HCT116 (cell line): ENCODE measurements around the gene B4GALT3.
A peak's percentile ranks its signal among the peaks of the same experiment; 100 is the strongest.

Source experiments
- CEBPB ChIP-seq: IDR thresholded peaks from 2 replicates; pipeline ENCODE4 v1.6.1; 2012; ENCODE audit warnings: low read depth
- CTCF ChIP-seq, 3 experiments: fragments of 200-600 bp in 1 of 3; sonication (generic) in 1 of 3; IDR thresholded peaks in 2 of 3; conservative IDR thresholded peaks in 1 of 3; 2 replicates each; pipeline ENCODE4 v1.5.1; 2012 to 2017; ENCODE audit warnings: low read depth in 2 of 3, low read length in 2 of 3, antibody characterized with exemption in 1 of 3, borderline replicate concordance in 1 of 3, control low read depth in 1 of 3, mild to moderate bottlenecking in 1 of 3, mixed read lengths in 1 of 3, mixed run types in 1 of 3, moderate library complexity in 1 of 3; ENCODE audit not compliant: insufficient read depth in 1 of 3
- EGR1 ChIP-seq: IDR thresholded peaks from 2 replicates; pipeline ENCODE4 v1.6.1; 2012; ENCODE audit warnings: low read depth
- EZH2 ChIP-seq: fragments of 200-600 bp; sonication (generic); IDR thresholded peaks from 2 replicates; pipeline ENCODE4 v1.6.1; 2017; ENCODE audit warnings: antibody characterized with exemption, mixed run types
- EZH2phosphoT487 ChIP-seq: fragments of 200-600 bp; IDR thresholded peaks from 2 replicates; pipeline ENCODE4 v1.6.1; 2018; ENCODE audit warnings: antibody characterized with exemption, borderline replicate concordance
- POLR2A ChIP-seq: IDR thresholded peaks from 2 replicates; pipeline ENCODE4 v1.7.0; 2011; ENCODE audit warnings: borderline replicate concordance; ENCODE audit not compliant: insufficient read depth, insufficient read length; ENCODE audit errors: extremely low read depth
- POLR2AphosphoS5 ChIP-seq: IDR thresholded peaks from 2 replicates; pipeline ENCODE4 v1.6.1; 2011; ENCODE audit warnings: mild to moderate bottlenecking, low read depth, low read length, moderate library complexity
- RAD21 ChIP-seq: IDR thresholded peaks from 2 replicates; pipeline ENCODE4 v1.6.1; 2012; ENCODE audit warnings: low read depth, mild to moderate bottlenecking
- REST ChIP-seq: IDR thresholded peaks from 2 replicates; pipeline ENCODE4 v1.6.1; 2012; ENCODE audit warnings: low read depth
- SIN3A ChIP-seq: IDR thresholded peaks from 2 replicates; pipeline ENCODE4 v1.6.1; 2012; ENCODE audit warnings: low read depth
- YY1 ChIP-seq: IDR thresholded peaks from 2 replicates; pipeline ENCODE4 v1.6.1; 2011; ENCODE audit warnings: low read length, low read depth, moderate library complexity, mild to moderate bottlenecking; ENCODE audit not compliant: insufficient replicate concordance; ENCODE audit errors: extremely low read depth

- TF ChIP-seq REST = no peak
- TF ChIP-seq POLR2A = peak; percentile 37
- peak in 2 of 3 experiments; percentile 34 to 43; a peak in 3 of 6 replicates for TF ChIP-seq CTCF (IDR thresholded peaks at IDR 0.05 in 2 of 3, conservative IDR thresholded peaks at IDR 0.05 in 1 of 3; ENCODE audit: borderline replicate concordance in 1 of 3, insufficient read depth in 1 of 3, low read depth in 2 of 3, low read length in 2 of 3)
- TF ChIP-seq RAD21 = no peak
- no peak for TF ChIP-seq EZH2
- no peak for TF ChIP-seq CEBPB
- TF ChIP-seq EGR1 = no peak
- peak; percentile 99 for TF ChIP-seq YY1
- TF ChIP-seq POLR2AphosphoS5 = peak; percentile 85
- no peak for TF ChIP-seq SIN3A
- TF ChIP-seq EZH2phosphoT487 = no peak
Measured at GRCh38 chr1:161159087-161159912, 18.0 kb downstream of the B4GALT3 start, which contains the start of gene USP21.
